Measurements from ENCODE around the gene FPGT. TPM values are rescaled to one million over a fixed set of nuclear protein-coding genes. Genes with fewer than 3 reads are reported as not detected.
"Not testable (repeated sequence)": the region's sequence is repeated elsewhere in the genome, so short reads cannot be mapped to it uniquely, and the experiment has no call there.

FPGT gene
- 5.9 TPM for total RNA-seq
- 10 to 100 TPM in 1 of 4 donors, 1 to 10 TPM in 3; 5.3 to 10.3 (median 6.3) TPM for polyA plus RNA-seq

DNA sequence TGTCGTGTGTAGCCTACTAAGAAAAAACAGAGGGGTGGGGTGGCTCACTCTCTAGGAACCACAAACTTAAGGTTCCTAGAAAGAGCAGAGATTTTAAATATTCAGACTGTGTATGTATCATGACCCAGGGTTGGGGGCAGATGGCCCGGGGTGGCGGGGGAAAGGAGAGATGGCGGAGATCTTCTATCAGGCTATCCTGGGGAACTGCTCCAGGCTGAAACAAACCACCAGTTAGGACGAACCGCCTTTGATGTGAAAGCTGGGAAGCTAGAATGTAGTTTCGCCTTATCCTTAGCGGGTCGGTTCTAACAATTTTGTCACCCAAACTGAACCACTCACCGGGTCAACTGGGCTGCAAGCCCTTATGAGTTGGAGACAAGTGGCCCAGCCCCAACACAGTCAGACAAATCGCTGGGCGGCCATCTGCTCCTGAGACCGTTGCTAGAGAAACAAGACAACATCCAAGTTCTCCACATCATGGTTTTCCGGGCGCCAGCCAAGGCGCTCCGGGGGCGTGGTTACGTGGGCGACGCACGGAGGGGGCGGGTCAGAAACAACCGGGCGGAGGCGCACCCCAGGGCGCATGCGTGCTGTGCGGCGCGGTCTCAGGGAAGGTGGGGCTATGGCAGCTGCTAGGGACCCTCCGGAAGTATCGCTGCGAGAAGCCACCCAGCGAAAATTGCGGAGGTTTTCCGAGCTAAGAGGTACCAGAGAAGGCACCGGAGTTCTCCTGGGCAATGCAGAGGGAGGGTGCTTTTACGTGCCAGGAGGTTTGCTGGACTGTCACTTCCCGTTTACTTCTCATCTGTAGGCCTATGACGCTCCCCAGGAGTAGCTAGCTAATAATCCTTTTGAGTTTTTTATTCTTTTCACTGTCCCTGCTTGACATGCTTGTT, at the start of gene FPGT, which contains the start of gene LRRIQ3:
Gene FPGT, plus strand, starts transcription at position 586 of the 896 bp plus-strand sequence. Its CDS starts 37 bp downstream, at position 623.
Gene LRRIQ3, minus strand, starts transcription at position 520 of the 896 bp plus-strand sequence. CDS start 14,492 bp downstream, outside the sequence.
- peaks cover 19 to 53% (median 28%) of the 10 kb centered on the region in 4 donors for H3K4me1 Mint-ChIP-seq
- H3K9me3 ChIP-seq (ENCODE audit: control insufficient read depth in 2 of 2, low read length in 2 of 2) = no peaks in the 10 kb centered on the region
- H3K4me3 ChIP-seq (ENCODE audit: low read depth, low read length) = peak within 1 kb of the TSS; percentile 87
- H3K27me3 Mint-ChIP-seq = no peaks in the 10 kb centered on the region
- peaks cover 4% of the 10 kb centered on the region for H3K36me3 ChIP-seq (ENCODE audit: control insufficient read depth, insufficient read depth, low read length)
- H3K36me3 Mint-ChIP-seq = peaks cover 13% of the 10 kb centered on the region
- H3K27me3 ChIP-seq (ENCODE audit: control insufficient read depth, insufficient read depth, low read length) = no peaks in the 10 kb centered on the region
- no peaks in the 10 kb centered on the region for H3K9me3 Mint-ChIP-seq
- H3K27ac Mint-ChIP-seq = peak within 1 kb of the TSS; percentile 92 to 98 (median 95)
- peak within 1 kb of the TSS; percentile 83 for H3K27ac ChIP-seq (ENCODE audit: insufficient read depth, low read length, poor library complexity, severe bottlenecking)
- ATAC-seq (ENCODE audit: low read depth in 2 of 2) (peak; percentile 95), DNase-seq (peak; percentile 92 to 96 (median 93))
- H3K4me3 Mint-ChIP-seq = peak within 1 kb of the TSS; percentile 93 to 98 (median 95)
- H3K4me1 ChIP-seq (ENCODE audit: control insufficient read depth, insufficient read depth, low read length, poor library complexity, severe bottlenecking) = peaks cover 18% of the 10 kb centered on the region

DNA sequence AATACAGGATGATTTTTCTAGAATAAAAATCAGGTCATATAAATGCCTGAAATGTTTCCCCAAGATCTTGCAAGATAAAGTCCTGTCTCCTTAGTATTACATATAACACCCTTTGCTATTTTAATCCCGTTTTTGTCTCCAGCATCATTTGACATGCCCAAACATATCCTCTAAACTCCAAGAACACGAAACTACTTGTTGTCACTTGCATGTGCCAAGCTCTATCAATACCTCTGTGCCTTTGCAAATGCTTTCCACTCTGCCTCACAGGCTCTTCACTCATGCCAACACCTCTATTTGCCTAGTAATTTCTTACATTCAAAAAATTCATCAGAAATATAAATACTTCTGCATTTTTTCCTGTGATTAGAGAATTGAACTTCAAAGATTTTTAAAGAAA, 38.0 kb upstream of the FPGT start:
- H3K27me3 Mint-ChIP-seq = no peaks in the 10 kb centered on the region
- no peak overlapping the region for H3K4me3 Mint-ChIP-seq
- H3K4me1 Mint-ChIP-seq = no peaks in the 10 kb centered on the region
- H3K27ac Mint-ChIP-seq = no peak overlapping the region
- no peaks in the 10 kb centered on the region for H3K36me3 Mint-ChIP-seq
- H3K4me3 ChIP-seq (ENCODE audit: low read depth, low read length) = no peak overlapping the region
- no peak overlapping the region for H3K27ac ChIP-seq (ENCODE audit: insufficient read depth, low read length, poor library complexity, severe bottlenecking)
- H3K36me3 ChIP-seq (ENCODE audit: control insufficient read depth, insufficient read depth, low read length) = no peaks in the 10 kb centered on the region
- H3K9me3 ChIP-seq (ENCODE audit: control insufficient read depth in 2 of 2, low read length in 2 of 2) = no peaks in the 10 kb centered on the region
- no peak for ATAC-seq (ENCODE audit: low read depth in 2 of 2)
- H3K4me1 ChIP-seq (ENCODE audit: control insufficient read depth, insufficient read depth, low read length, poor library complexity, severe bottlenecking) = no peaks in the 10 kb centered on the region
- peaks cover 0 to 6% (median 0%) of the 10 kb centered on the region in 7 donors for H3K9me3 Mint-ChIP-seq
- DNase-seq = no peak
- no peaks in the 10 kb centered on the region for H3K27me3 ChIP-seq (ENCODE audit: control insufficient read depth, insufficient read depth, low read length)

DNA sequence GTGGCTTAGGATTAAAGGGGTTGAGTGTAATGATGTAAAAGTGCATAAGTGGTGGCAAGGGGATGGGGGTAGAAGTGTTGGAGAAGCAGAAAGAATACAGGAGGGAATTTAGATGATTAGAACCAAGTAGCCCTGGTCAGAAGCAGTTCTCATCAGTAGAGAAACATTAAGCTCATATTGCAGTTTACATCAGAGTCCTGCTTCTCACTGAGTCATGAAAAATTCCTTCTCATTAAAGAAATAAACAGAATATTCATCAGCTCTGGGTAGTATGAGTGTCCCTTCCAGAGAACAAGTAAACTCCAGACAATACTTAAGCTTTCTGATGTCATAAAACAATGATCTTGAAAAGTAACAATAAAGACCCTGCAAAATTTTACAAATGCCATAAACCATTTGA, 36.5 kb upstream of the FPGT start:
- Histone ChIP-seq H3K36me3 (ENCODE audit: control insufficient read depth, insufficient read depth, low read length) (no peaks in the 10 kb centered on the region), H3K27ac (ENCODE audit: insufficient read depth, low read length, poor library complexity, severe bottlenecking) (no peak overlapping the region), H3K9me3 (ENCODE audit: control insufficient read depth in 2 of 2, low read length in 2 of 2) (no peaks in the 10 kb centered on the region), H3K4me1 (ENCODE audit: control insufficient read depth, insufficient read depth, low read length, poor library complexity, severe bottlenecking) (no peaks in the 10 kb centered on the region), H3K27me3 (ENCODE audit: control insufficient read depth, insufficient read depth, low read length) (no peaks in the 10 kb centered on the region), H3K4me3 (ENCODE audit: low read depth, low read length) (no peak overlapping the region)
- Mint-ChIP-seq H3K9me3 (peaks cover 0 to 6% (median 2%) of the 10 kb centered on the region in 7 donors), H3K4me1 (no peaks in the 10 kb centered on the region), H3K27me3 (no peaks in the 10 kb centered on the region), H3K36me3 (no peaks in the 10 kb centered on the region), H3K4me3 (no peak overlapping the region), H3K27ac (no peak overlapping the region)
- DNase-seq = no peak
- ATAC-seq (ENCODE audit: low read depth in 2 of 2) = no peak

DNA sequence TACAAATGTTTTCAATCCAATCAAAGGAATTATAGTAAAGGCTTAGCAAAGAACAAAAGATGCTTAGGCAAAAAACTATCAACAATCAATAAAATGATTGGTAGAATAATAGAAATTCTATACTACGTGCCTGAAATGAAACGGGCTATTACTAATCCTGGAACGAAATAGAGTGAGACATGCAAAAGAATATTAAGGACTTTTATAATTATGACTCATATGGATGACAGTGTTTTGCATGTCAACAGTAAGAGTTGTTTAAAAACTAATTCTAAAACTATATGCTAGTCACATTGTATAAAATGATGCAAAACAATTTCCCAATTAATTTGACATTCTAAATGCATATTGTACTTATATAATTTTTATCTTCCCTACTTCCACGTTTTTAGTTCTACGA, 35.7 kb upstream of the FPGT start:
- H3K4me3 Mint-ChIP-seq = no peak overlapping the region
- Histone ChIP-seq H3K4me1 (ENCODE audit: control insufficient read depth, insufficient read depth, low read length, poor library complexity, severe bottlenecking) (no peaks in the 10 kb centered on the region), H3K36me3 (ENCODE audit: control insufficient read depth, insufficient read depth, low read length) (no peaks in the 10 kb centered on the region), H3K27ac (ENCODE audit: insufficient read depth, low read length, poor library complexity, severe bottlenecking) (no peak overlapping the region), H3K9me3 (ENCODE audit: control insufficient read depth in 2 of 2, low read length in 2 of 2) (no peaks in the 10 kb centered on the region), H3K27me3 (ENCODE audit: control insufficient read depth, insufficient read depth, low read length) (no peaks in the 10 kb centered on the region), H3K4me3 (ENCODE audit: low read depth, low read length) (no peak overlapping the region)
- ATAC-seq (ENCODE audit: low read depth in 2 of 2) (no peak), DNase-seq (no peak)
- H3K36me3 Mint-ChIP-seq = no peaks in the 10 kb centered on the region
- H3K9me3 Mint-ChIP-seq = peaks cover 0 to 6% (median 2%) of the 10 kb centered on the region in 7 donors
- no peaks in the 10 kb centered on the region for H3K27me3 Mint-ChIP-seq
- H3K27ac Mint-ChIP-seq = no peak overlapping the region
- H3K4me1 Mint-ChIP-seq = no peaks in the 10 kb centered on the region

DNA sequence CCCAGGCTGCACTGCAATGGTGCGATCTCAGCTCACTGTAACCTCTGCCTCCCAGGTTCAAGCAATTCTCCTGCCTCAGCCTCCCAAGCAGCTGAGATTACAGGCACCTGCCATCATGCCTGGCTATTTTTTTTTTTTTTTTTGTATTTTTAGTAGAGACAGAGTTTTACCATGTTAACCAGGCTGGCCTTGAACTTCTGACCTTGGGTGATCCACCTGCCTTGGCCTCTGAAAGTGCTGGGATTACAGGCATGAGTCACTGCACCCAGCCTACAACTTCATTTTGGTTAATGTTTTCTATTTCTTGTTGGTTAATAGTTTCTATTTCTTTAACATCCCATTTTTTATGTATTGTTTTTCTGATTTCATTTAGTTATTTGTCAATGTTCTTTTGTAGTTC, 23.6 kb upstream of the FPGT start:
- H3K27ac Mint-ChIP-seq; ATAC-seq (ENCODE audit: low read depth in 2 of 2); H3K4me3 Mint-ChIP-seq; H3K27ac ChIP-seq (ENCODE audit: insufficient read depth, low read length, poor library complexity, severe bottlenecking); H3K27me3 Mint-ChIP-seq; H3K27me3 ChIP-seq (ENCODE audit: control insufficient read depth, insufficient read depth, low read length); H3K36me3 ChIP-seq (ENCODE audit: control insufficient read depth, insufficient read depth, low read length); H3K4me1 ChIP-seq (ENCODE audit: control insufficient read depth, insufficient read depth, low read length, poor library complexity, severe bottlenecking); H3K36me3 Mint-ChIP-seq; H3K9me3 ChIP-seq (ENCODE audit: control insufficient read depth in 2 of 2, low read length in 2 of 2); DNase-seq; H3K4me1 Mint-ChIP-seq; H3K4me3 ChIP-seq (ENCODE audit: low read depth, low read length): not testable (repeated sequence)
- H3K9me3 Mint-ChIP-seq = peaks cover 0 to 29% (median 6%) of the 10 kb centered on the region in 7 donors

DNA sequence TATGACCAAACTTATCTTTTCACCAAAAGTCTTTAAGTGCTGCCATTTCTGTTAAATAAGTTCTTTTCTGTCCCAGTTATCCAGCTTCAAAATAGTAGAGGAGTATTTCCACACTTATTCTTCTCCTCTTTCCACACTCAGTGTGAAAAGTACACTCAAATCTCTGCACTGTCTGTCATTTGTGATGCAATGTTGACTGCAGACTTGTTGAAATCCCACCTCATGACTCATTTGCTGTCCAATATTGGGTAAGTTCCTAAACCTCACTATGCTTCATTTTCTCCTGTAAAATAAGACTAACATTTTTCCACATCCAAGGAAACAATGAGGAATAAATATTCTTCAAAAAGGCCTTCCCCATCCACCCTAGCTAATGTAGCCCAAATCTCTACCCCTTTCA, 17.6 kb upstream of the FPGT start:
- H3K27ac ChIP-seq (ENCODE audit: insufficient read depth, low read length, poor library complexity, severe bottlenecking) = no peak overlapping the region
- peaks cover 1 to 8% (median 3%) of the 10 kb centered on the region in 7 donors for H3K9me3 Mint-ChIP-seq
- H3K4me3 ChIP-seq (ENCODE audit: low read depth, low read length) = no peak overlapping the region
- H3K9me3 ChIP-seq (ENCODE audit: control insufficient read depth in 2 of 2, low read length in 2 of 2) = no peaks in the 10 kb centered on the region
- H3K27me3 Mint-ChIP-seq = peaks cover 4% of the 10 kb centered on the region
- H3K36me3 ChIP-seq (ENCODE audit: control insufficient read depth, insufficient read depth, low read length) = no peaks in the 10 kb centered on the region
- no peak for ATAC-seq (ENCODE audit: low read depth in 2 of 2)
- no peaks in the 10 kb centered on the region for H3K27me3 ChIP-seq (ENCODE audit: control insufficient read depth, insufficient read depth, low read length)
- no peaks in the 10 kb centered on the region for H3K4me1 Mint-ChIP-seq
- no peak overlapping the region for H3K4me3 Mint-ChIP-seq
- no peak for DNase-seq
- H3K4me1 ChIP-seq (ENCODE audit: control insufficient read depth, insufficient read depth, low read length, poor library complexity, severe bottlenecking) = no peaks in the 10 kb centered on the region
- no peaks in the 10 kb centered on the region for H3K36me3 Mint-ChIP-seq
- no peak overlapping the region for H3K27ac Mint-ChIP-seq

DNA sequence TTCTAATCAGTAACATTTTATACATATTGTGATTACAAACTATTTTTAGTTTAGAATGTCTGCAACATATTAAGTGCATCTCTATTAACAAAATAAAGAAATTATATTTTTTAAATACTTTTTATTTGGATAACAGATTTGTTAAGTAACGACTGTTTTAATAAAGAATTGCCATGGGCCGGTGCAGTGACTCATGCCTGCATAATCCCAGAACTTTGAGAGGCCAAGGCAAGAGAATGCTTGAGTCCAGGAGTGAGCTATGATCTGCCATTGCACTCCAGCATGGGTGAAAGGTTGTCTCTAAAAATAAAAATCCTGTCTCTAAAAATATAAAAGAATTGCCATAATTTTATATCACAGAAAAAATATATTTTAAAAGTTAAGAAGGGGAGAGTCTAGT, 4.1 kb upstream of the FPGT start:
- Histone ChIP-seq H3K27me3 (ENCODE audit: control insufficient read depth, insufficient read depth, low read length) (no peaks in the 10 kb centered on the region), H3K4me1 (ENCODE audit: control insufficient read depth, insufficient read depth, low read length, poor library complexity, severe bottlenecking) (peaks cover 15% of the 10 kb centered on the region), H3K27ac (ENCODE audit: insufficient read depth, low read length, poor library complexity, severe bottlenecking) (no peak overlapping the region), H3K9me3 (ENCODE audit: control insufficient read depth in 2 of 2, low read length in 2 of 2) (no peaks in the 10 kb centered on the region), H3K4me3 (ENCODE audit: low read depth, low read length) (no peak overlapping the region), H3K36me3 (ENCODE audit: control insufficient read depth, insufficient read depth, low read length) (no peaks in the 10 kb centered on the region)
- no peak overlapping the region for H3K4me3 Mint-ChIP-seq
- H3K36me3 Mint-ChIP-seq = no peaks in the 10 kb centered on the region
- H3K27me3 Mint-ChIP-seq = peaks cover 5% of the 10 kb centered on the region
- H3K9me3 Mint-ChIP-seq = peaks cover 0 to 6% (median 0%) of the 10 kb centered on the region in 7 donors
- ATAC-seq (ENCODE audit: low read depth in 2 of 2) (no peak), DNase-seq (no peak)
- H3K4me1 Mint-ChIP-seq = peaks cover 7 to 28% (median 21%) of the 10 kb centered on the region in 4 donors
- H3K27ac Mint-ChIP-seq = no peak overlapping the region
